Spinal cord (tissue), 10 donors: ENCODE data around the gene IL31RA. TPM values are rescaled to one million over a fixed set of nuclear protein-coding genes. Genes with fewer than 3 reads are reported as not detected.

Experiments used
- DNase-seq, 6 donors: peaks; one replicate each; pipeline versions ENCODE4 v3.0.0 to v3.0.0-alpha.2; 2013 to 2015; ENCODE audit warnings: low spot score in 6 of 6, low read depth in 4 of 6
- H3K27ac ChIP-seq: one replicate; pipeline ENCODE4 v1.5.1; 2013; ENCODE audit warnings: low read depth, low read length, control low read depth
- H3K27me3 ChIP-seq: one replicate; pipeline ENCODE4 v1.6.1; 2013; ENCODE audit warnings: low read length; ENCODE audit not compliant: control insufficient read depth, insufficient read depth
- H3K36me3 ChIP-seq: one replicate; pipeline ENCODE4 v1.6.1; 2013; ENCODE audit warnings: low read length; ENCODE audit not compliant: control insufficient read depth, insufficient read depth
- H3K4me1 ChIP-seq: one replicate; pipeline ENCODE4 v1.6.1; 2013; ENCODE audit warnings: low read length; ENCODE audit not compliant: control insufficient read depth, insufficient read depth
- H3K4me3 ChIP-seq: one replicate; pipeline ENCODE4 v1.5.1; 2013; ENCODE audit warnings: low read depth, low read length, control low read depth
- H3K9me3 ChIP-seq: one replicate; pipeline ENCODE4 v1.6.1; 2013; ENCODE audit warnings: low read length; ENCODE audit not compliant: control insufficient read depth, insufficient read depth
- WGBS: methylation state at CpG from one replicate; pipeline ENCODE4 v1.1.5; 2013; ENCODE audit warnings: missing lambda C conversion rate; ENCODE audit not compliant: insufficient coverage; 5-methylcytosine and 5-hydroxymethylcytosine counted together
- polyA plus RNA-seq, 2 donors: library from polyadenylated mRNA; unstranded; fragments of 120-200 nt; gene quantifications; one replicate each; pipeline ENCODE4 v1.2.1, GENCODE V29; 2013; ENCODE audit not compliant: insufficient read length in 2 of 2
- total RNA-seq, 2 donors: library from RNA; depleted of rRNA in 1 of 2; stranded (reverse); fragments of 120-200 nt in 1 of 2; fragments of >200 nt in 1 of 2; gene quantifications; one replicate each; pipeline versions ENCODE4 v1.2.3 to v1.2.4, GENCODE V29; 2013 to 2014
- donor health status: healthy.

The IL31RA gene
- total and polyA plus RNA-seq, 4 donors, result 0.17 to 9.7 (median 0.27) TPM

DNA sequence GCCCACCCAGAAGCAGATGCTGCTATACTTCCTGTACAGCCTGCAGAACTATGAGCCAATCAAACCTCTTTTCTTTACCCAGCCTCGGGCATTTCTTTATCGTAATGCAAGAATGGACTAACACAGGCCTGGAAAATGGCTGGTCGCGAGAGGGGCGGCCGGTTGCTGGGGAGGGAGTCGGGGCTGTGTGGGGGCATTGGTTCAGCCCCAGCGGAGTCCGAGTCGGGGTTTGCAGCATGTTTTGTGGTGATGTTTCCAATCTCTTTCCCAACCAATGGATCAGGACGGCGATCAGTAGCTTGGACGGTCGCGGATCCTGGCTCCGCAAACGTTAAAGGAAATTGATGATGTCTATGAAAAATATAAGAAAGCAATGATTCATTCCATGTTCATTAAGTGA lies 18.7 kb upstream of the IL31RA start:
- Histone ChIP-seq H3K36me3 (no peaks in the 10 kb centered on the region), H3K4me1 (no peaks in the 10 kb centered on the region), H3K9me3 (no peaks in the 10 kb centered on the region), H3K4me3 (no peak overlapping the region), H3K27ac (no peak overlapping the region), H3K27me3 (no peaks in the 10 kb centered on the region)
- DNase-seq, result no peak
- 95% methylated on average over 11 of the region's 17 CpGs for WGBS

DNA sequence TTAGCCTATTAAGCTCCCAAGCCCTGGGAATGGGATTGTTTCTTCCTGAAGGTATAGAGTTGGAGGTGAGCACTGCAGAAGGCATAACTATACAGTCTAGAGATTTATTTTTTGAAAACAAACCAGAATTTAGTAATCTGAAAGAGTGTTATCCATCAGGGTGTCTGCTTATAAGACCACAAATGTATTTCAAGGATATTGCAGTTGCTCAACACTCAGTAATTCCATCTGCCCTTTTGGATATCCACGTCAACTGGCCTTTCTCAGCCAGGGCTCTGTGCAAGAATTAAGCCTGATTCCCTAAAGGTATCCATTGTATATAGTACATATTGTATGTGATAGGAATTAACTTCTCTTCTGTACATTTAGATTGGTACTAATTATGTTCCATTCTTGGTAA lies 15.0 kb upstream of the IL31RA start:
- no peaks in the 10 kb centered on the region for H3K9me3 ChIP-seq
- H3K36me3 ChIP-seq, result no peaks in the 10 kb centered on the region
- no peak overlapping the region for H3K27ac ChIP-seq
- DNase-seq, result no peak
- H3K4me1 ChIP-seq, result no peaks in the 10 kb centered on the region
- H3K4me3 ChIP-seq, result no peak overlapping the region
- no peaks in the 10 kb centered on the region for H3K27me3 ChIP-seq
- WGBS, result no CpG with 5 or more reads among the region's 1 CpG

DNA sequence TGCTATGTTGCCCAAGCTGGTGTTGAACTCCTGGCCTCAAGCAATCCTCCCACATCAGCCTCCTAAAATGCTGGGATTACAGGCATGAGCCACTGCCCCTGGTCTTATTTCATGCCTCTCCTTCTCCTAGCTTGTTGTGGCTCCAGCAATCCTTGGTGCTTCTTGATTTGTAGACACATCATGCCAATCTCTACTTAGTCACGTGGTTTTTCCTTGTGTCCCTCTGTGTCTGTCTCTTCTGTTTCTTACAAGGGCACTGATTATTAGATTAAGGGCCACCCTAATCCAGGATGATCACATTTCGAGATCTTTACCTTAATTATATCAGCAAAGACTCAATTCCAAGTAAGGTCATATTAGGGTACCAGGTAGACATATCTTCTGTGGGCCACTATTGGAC lies 9.2 kb upstream of the IL31RA start:
- Histone ChIP-seq H3K4me1 (no peaks in the 10 kb centered on the region), H3K36me3 (no peaks in the 10 kb centered on the region), H3K4me3 (no peak overlapping the region), H3K27ac (no peak overlapping the region), H3K9me3 (no peaks in the 10 kb centered on the region), H3K27me3 (no peaks in the 10 kb centered on the region)
- DNase-seq, result no peak
- WGBS, result 88% methylated on average over 1 of the region's 2 CpGs

DNA sequence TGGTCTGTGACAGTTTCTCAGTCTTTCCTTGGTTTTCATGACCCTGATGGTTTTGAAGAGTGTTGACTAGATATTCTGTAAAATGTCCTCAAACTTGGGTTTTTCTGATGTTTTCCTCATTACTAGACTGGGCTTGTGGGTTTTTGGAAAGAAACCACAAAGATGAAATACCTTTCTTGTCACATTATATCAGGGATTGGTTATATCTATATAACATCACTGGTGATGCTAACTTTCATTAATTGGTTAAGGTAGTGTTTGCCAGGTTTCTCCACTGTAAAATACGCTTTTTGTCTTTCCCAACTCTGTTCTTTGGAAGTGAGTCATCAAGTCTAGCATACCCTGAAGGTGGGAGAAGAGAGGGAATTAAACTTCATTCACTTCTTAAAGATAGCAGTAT lies 3.3 kb upstream of the IL31RA start:
- Histone ChIP-seq H3K4me1 (no peaks in the 10 kb centered on the region), H3K9me3 (no peaks in the 10 kb centered on the region), H3K36me3 (no peaks in the 10 kb centered on the region), H3K27ac (no peak overlapping the region), H3K27me3 (no peaks in the 10 kb centered on the region), H3K4me3 (no peak overlapping the region)
- WGBS, result no CpG with 5 or more reads among the region's 1 CpG
- no peak for DNase-seq

DNA sequence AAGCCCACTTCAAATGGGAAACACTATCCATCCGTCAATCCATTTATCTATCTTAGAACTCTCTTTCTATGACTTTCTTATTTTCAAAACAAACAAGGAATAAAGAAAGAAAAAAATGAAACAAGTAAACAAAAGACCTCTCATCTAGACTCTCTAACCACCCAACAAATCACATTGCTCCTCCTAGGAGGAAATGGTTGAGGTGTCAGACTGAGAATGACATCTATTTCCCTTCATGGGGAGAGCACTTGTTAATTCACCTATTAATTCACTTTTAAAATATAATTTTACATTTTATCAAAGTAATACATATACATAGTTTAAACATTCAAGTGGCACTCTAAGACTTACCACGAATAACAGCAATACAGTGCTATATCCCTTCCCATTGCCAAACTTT lies 2.4 kb upstream of the IL31RA start:
- no CpG with 5 or more reads among the region's 2 CpGs for WGBS
- DNase-seq, result no peak
- Histone ChIP-seq H3K4me1 (no peaks in the 10 kb centered on the region), H3K27ac (no peak overlapping the region), H3K4me3 (no peak overlapping the region), H3K27me3 (no peaks in the 10 kb centered on the region), H3K36me3 (no peaks in the 10 kb centered on the region), H3K9me3 (no peaks in the 10 kb centered on the region)

DNA sequence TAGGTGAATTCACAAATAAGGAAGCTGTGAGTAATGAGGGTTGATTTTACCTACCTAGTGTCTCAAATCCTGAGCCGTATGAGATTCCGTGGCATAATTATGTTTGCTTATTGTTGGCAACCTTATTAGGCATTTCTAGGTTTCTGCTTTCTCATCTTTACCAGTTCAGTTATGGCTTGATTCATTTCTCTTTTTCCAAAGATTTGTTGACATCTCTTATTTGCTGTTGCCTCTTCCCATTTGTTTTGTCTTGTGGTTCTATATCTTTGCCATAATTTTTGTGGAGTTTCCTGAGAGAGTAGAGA lies 470 bp downstream of the IL31RA start:
- H3K4me3 ChIP-seq, result no peak overlapping the region
- no peaks in the 10 kb centered on the region for H3K9me3 ChIP-seq
- 100% methylated on average over 1 of the region's 2 CpGs for WGBS
- no peaks in the 10 kb centered on the region for H3K36me3 ChIP-seq
- no peak overlapping the region for H3K27ac ChIP-seq
- no peaks in the 10 kb centered on the region for H3K27me3 ChIP-seq
- H3K4me1 ChIP-seq, result no peaks in the 10 kb centered on the region
- no peak for DNase-seq

DNA sequence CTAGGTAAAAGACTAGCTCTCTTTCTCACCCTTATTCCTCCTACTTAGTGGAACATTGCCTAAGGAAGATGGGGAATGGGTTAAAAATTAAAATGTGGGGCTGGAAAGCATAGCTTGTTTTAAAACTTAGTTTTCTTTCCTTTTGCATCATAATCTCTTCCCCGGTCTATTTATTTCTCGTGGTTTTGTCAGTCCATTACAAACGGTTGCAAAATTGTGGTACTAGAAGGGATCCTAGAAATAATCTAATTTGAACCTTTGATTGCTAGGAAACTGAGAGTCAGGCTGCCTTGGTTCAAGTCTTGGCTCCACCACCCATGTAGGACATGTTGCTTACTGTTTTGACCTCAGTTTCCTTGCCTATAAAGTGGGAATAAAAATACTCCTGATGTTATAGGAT lies 1.3 kb downstream of the IL31RA start:
- DNase-seq, result no peak
- Histone ChIP-seq H3K9me3 (no peaks in the 10 kb centered on the region), H3K36me3 (no peaks in the 10 kb centered on the region), H3K27ac (no peak overlapping the region), H3K27me3 (no peaks in the 10 kb centered on the region), H3K4me1 (no peaks in the 10 kb centered on the region), H3K4me3 (no peak overlapping the region)
- WGBS, result no CpG with 5 or more reads among the region's 3 CpGs

DNA sequence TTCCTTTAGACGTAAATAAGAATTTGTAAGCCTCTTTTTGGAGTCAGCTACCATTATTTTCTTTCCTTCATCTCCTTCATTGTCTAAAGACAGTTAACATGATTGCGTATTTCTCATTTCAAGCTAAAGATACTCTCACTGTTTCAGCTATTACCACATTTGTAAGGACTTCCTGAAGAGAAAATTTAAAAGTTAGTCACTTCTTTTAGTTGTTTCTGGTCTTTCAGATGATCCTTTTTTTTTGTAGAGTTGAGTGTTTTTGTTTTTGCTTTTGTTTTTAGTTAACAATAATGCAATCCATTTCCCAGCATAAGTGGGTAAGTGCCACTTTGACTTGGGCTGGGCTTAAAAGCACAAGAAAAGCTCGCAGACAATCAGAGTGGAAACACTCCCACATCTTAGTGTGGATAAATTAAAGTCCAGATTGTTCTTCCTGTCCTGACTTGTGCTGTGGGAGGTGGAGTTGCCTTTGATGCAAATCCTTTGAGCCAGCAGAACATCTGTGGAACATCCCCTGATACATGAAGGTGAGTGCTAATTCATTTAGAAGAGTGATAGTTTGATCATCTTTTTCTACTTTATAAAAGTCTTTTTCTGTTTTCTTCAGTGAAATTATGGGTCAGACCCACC lies 2.0 kb downstream of the IL31RA start:
- no peak overlapping the region for H3K27ac ChIP-seq
- H3K9me3 ChIP-seq, result no peaks in the 10 kb centered on the region
- no peaks in the 10 kb centered on the region for H3K4me1 ChIP-seq
- H3K36me3 ChIP-seq, result no peaks in the 10 kb centered on the region
- no peak overlapping the region for H3K4me3 ChIP-seq
- no CpG with 5 or more reads among the region's 3 CpGs for WGBS
- DNase-seq, result no peak
- no peaks in the 10 kb centered on the region for H3K27me3 ChIP-seq

DNA sequence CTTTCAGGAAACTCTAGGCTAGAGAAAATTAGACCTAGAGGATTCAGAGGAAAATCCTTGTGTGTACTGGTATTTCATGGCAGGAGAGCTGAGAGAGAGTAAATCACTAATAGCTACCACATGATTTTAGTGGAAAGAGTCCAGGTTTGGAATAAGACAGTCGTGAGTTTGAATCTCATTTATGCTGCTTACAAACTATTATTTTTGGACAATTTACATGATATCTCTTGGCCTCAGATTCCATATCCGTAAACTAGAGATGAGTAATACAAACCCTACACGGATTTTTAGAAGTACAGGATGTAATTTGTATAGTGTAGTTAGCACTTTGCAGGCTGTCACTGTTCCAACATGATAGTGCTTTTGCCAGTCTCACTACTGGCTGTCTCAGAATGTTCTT lies 2.7 kb downstream of the IL31RA start:
- no peak overlapping the region for H3K4me3 ChIP-seq
- H3K4me1 ChIP-seq, result no peaks in the 10 kb centered on the region
- no peak for DNase-seq
- no peaks in the 10 kb centered on the region for H3K27me3 ChIP-seq
- H3K27ac ChIP-seq, result no peak overlapping the region
- no CpG with 5 or more reads among the region's 3 CpGs for WGBS
- no peaks in the 10 kb centered on the region for H3K9me3 ChIP-seq
- no peaks in the 10 kb centered on the region for H3K36me3 ChIP-seq

DNA sequence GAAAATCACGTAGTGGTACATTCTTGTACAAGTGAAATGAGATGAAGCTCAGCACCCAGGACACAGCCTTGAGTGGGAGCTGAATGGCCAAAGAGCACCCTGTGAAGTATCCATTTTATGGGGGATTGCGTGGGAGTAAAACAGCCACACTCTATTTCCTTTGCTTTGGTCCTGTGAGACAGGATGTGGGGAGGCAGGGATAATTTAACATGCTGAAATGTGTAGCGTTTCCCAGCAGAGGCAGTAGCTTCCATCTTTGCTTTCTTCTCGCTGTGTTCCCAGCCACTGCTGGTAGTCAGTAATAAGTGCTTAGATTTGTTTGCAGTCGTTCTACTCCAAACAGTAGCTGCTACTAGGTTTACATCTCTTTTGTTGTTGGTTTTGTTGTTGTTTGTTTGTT lies 4.4 kb downstream of the IL31RA start:
- Histone ChIP-seq H3K27ac (no peak overlapping the region), H3K27me3 (no peaks in the 10 kb centered on the region), H3K36me3 (no peaks in the 10 kb centered on the region), H3K4me3 (no peak overlapping the region), H3K4me1 (no peaks in the 10 kb centered on the region), H3K9me3 (no peaks in the 10 kb centered on the region)
- WGBS, result 100% methylated on average over 1 of the region's 5 CpGs
- no peak for DNase-seq
